Stomach smooth muscle (tissue), 2 donors: ENCODE measurements around the gene ZDHHC19.

ENCODE experiments used
- H3K27ac ChIP-seq: one replicate; pipeline ENCODE4 v1.7.0; 2013; ENCODE audit warnings: mild to moderate bottlenecking, low read length, inconsistent platforms
- H3K27me3 ChIP-seq, 2 donors: one replicate each; pipeline ENCODE4 v1.7.0; 2013; ENCODE audit warnings: low read length in 2 of 2; ENCODE audit not compliant: insufficient read depth in 2 of 2, control insufficient read depth in 1 of 2
- H3K36me3 ChIP-seq, 2 donors: one replicate each; pipeline ENCODE4 v1.7.0; 2013; ENCODE audit warnings: low read length in 2 of 2; ENCODE audit not compliant: control insufficient read depth in 2 of 2, insufficient read depth in 2 of 2
- H3K4me1 ChIP-seq: one replicate; pipeline ENCODE4 v1.7.0; 2013; ENCODE audit warnings: low read length; ENCODE audit not compliant: control insufficient read depth, insufficient read depth
- H3K4me3 ChIP-seq, 2 donors: one replicate each; pipeline ENCODE4 v1.7.0; 2013; ENCODE audit warnings: low read length in 2 of 2
- H3K9ac ChIP-seq, 2 donors: one replicate each; pipeline ENCODE4 v1.7.0; 2013; ENCODE audit warnings: low read length in 2 of 2, mild to moderate bottlenecking in 1 of 2
- H3K9me3 ChIP-seq, 2 donors: one replicate each; pipeline ENCODE4 v1.7.0; 2013; ENCODE audit warnings: low read length in 2 of 2; ENCODE audit not compliant: control insufficient read depth in 2 of 2
- donor health status: healthy.
- donor health status: Pancreatic carcinoma.

The ZDHHC19 gene

GRCh38 chr3:196163212-196163611 lies 48.0 kb downstream of the ZDHHC19 start:
- Histone ChIP-seq H3K36me3 (no peaks in the 10 kb centered on the region), H3K4me1 (no peaks in the 10 kb centered on the region), H3K27me3 (no peaks in the 10 kb centered on the region), H3K9me3 (no peaks in the 10 kb centered on the region), H3K4me3 (no peak overlapping the region), H3K9ac (no peak overlapping the region), H3K27ac (no peak overlapping the region)

GRCh38 chr3:196162679-196163078 lies 48.5 kb downstream of the ZDHHC19 start:
- Histone ChIP-seq H3K4me1 (no peaks in the 10 kb centered on the region), H3K9me3 (no peaks in the 10 kb centered on the region), H3K9ac (no peak overlapping the region), H3K27me3 (no peaks in the 10 kb centered on the region), H3K4me3 (no peak overlapping the region), H3K36me3 (no peaks in the 10 kb centered on the region), H3K27ac (no peak overlapping the region)

GRCh38 chr3:196159952-196160804 lies 51.0 kb downstream of the ZDHHC19 start:
- no peaks in the 10 kb centered on the region for H3K36me3 ChIP-seq
- no peak overlapping the region for H3K9ac ChIP-seq
- H3K4me3 ChIP-seq = no peak overlapping the region
- no peaks in the 10 kb centered on the region for H3K27me3 ChIP-seq
- H3K4me1 ChIP-seq = no peaks in the 10 kb centered on the region
- H3K9me3 ChIP-seq = no peaks in the 10 kb centered on the region
- H3K27ac ChIP-seq = no peak overlapping the region

- no peak overlapping the region for H3K9ac ChIP-seq
- no peaks in the 10 kb centered on the region for H3K4me1 ChIP-seq
- H3K9me3 ChIP-seq = no peaks in the 10 kb centered on the region
- H3K4me3 ChIP-seq = no peak overlapping the region
- H3K36me3 ChIP-seq = no peaks in the 10 kb centered on the region
- H3K27me3 ChIP-seq = no peaks in the 10 kb centered on the region
- H3K27ac ChIP-seq = no peak overlapping the region
Observed at GRCh38 chr3:196159526-196159925, 51.7 kb downstream of the ZDHHC19 start.

- no peaks in the 10 kb centered on the region for H3K27me3 ChIP-seq
- no peaks in the 10 kb centered on the region for H3K4me1 ChIP-seq
- no peak overlapping the region for H3K9ac ChIP-seq
- H3K9me3 ChIP-seq = no peaks in the 10 kb centered on the region
- H3K36me3 ChIP-seq = no peaks in the 10 kb centered on the region
- no peak overlapping the region for H3K4me3 ChIP-seq
- no peak overlapping the region for H3K27ac ChIP-seq
Observed at GRCh38 chr3:196156160-196156559, 55.0 kb downstream of the ZDHHC19 start.

- no peaks in the 10 kb centered on the region for H3K4me1 ChIP-seq
- no peak overlapping the region for H3K27ac ChIP-seq
- no peak overlapping the region for H3K4me3 ChIP-seq
Observed at GRCh38 chr3:196150481-196150880, 60.7 kb downstream of the ZDHHC19 start.

GRCh38 chr3:196149831-196150301 lies 61.3 kb downstream of the ZDHHC19 start:
- Histone ChIP-seq H3K4me3 (no peak overlapping the region), H3K36me3 (no peaks in the 10 kb centered on the region), H3K27ac (no peak overlapping the region), H3K9ac (no peak overlapping the region), H3K27me3 (no peaks in the 10 kb centered on the region), H3K4me1 (no peaks in the 10 kb centered on the region), H3K9me3 (peaks cover 0 to 3% of the 10 kb centered on the region in 2 donors)

More at GRCh38 chr3:196150481-196150880, 60.7 kb downstream of the ZDHHC19 start:
- Histone ChIP-seq H3K9ac (no peak overlapping the region), H3K9me3 (peaks cover 0 to 3% of the 10 kb centered on the region in 2 donors), H3K36me3 (no peaks in the 10 kb centered on the region), H3K27me3 (no peaks in the 10 kb centered on the region)

- no peaks in the 10 kb centered on the region for H3K4me1 ChIP-seq
- H3K36me3 ChIP-seq = no peaks in the 10 kb centered on the region
- no peak overlapping the region for H3K9ac ChIP-seq
- no peaks in the 10 kb centered on the region for H3K27me3 ChIP-seq
- no peak overlapping the region for H3K4me3 ChIP-seq
- H3K9me3 ChIP-seq = peaks cover 0 to 3% of the 10 kb centered on the region in 2 donors
- no peak overlapping the region for H3K27ac ChIP-seq
Observed at GRCh38 chr3:196149375-196149774, 61.8 kb downstream of the ZDHHC19 start.
